ENCODE measurements around the gene PTPRO.

DNA sequence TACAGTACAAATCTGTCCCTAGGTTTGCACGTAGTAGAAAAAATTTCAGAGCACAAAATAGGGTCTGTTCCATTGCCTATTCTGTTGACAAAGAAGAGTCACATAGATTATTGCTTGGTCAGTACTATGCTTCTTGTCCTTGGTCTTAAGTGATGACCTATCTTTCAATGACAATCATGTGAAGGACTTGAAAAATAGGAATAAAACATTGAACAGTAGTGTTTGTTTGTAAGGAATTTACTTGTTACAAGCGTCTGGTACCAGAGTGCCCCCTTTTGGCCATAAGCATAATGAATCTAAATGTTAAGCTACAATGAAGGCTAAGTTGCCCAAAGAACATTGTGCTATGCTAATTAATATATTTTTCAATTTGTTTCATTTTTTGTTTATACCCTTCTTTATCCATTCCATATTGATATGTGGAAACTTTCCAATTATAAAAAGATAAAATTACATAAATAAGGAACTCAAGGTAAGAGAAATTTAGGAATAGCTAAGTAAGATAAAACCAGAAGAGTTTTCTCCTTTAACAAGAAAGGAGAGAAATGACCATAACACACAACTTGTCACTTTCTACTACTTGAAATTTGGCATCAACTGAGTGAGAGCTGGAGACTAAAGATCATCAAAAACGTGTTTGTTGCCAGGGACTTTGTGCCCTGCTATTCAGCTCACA, 262.2 kb downstream of the PTPRO start:
- TF ChIP-seq, protein P1, sequence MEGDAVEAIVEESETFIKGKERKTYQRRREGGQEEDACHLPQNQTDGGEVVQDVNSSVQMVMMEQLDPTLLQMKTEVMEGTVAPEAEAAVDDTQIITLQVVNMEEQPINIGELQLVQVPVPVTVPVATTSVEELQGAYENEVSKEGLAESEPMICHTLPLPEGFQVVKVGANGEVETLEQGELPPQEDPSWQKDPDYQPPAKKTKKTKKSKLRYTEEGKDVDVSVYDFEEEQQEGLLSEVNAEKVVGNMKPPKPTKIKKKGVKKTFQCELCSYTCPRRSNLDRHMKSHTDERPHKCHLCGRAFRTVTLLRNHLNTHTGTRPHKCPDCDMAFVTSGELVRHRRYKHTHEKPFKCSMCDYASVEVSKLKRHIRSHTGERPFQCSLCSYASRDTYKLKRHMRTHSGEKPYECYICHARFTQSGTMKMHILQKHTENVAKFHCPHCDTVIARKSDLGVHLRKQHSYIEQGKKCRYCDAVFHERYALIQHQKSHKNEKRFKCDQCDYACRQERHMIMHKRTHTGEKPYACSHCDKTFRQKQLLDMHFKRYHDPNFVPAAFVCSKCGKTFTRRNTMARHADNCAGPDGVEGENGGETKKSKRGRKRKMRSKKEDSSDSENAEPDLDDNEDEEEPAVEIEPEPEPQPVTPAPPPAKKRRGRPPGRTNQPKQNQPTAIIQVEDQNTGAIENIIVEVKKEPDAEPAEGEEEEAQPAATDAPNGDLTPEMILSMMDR (IDR thresholded peaks at IDR 0.05) = peak; percentile 29 to 81 (median 74)
- no peak for TF ChIP-seq POLR2A (IDR thresholded peaks at IDR 0.05)

All from Peyer's patch (tissue), 4 donors.